Testis (tissue), 3 donors: ENCODE measurements around the gene HBEGF. TPM values are rescaled to one million over a fixed set of nuclear protein-coding genes. Genes with fewer than 3 reads are reported as not detected.

Experiments used
- DNase-seq: peaks from one replicate; pipeline ENCODE4 v3.0.0-alpha.2; 2019
- H3K27ac ChIP-seq, 2 donors: fragments of 200-600 bp; sonication (generic); one replicate each; pipeline ENCODE4 v1.5.1; 2019
- H3K27me3 ChIP-seq: fragments of 200-600 bp; sonication (generic); one replicate; pipeline ENCODE4 v1.5.1; 2019
- H3K36me3 ChIP-seq: fragments of 200-600 bp; sonication (generic); one replicate; pipeline ENCODE4 v1.5.1; 2017; ENCODE audit warnings: low read depth; ENCODE audit errors: missing control alignments
- H3K4me1 ChIP-seq: fragments of 200-600 bp; sonication (generic); one replicate; pipeline ENCODE4 v1.5.1; 2019
- H3K4me3 ChIP-seq, 2 donors: fragments of 200-600 bp; sonication (generic); one replicate each; pipeline ENCODE4 v1.5.1; 2017 to 2019
- H3K9me3 ChIP-seq: fragments of 200-600 bp; sonication (generic); one replicate; pipeline ENCODE4 v1.5.1; 2017
- POLR2A ChIP-seq: fragments of 450-650 bp; IDR thresholded peaks from one replicate; pipeline ENCODE4 v1.6.1; 2017; ENCODE audit warnings: antibody characterized with exemption, mild to moderate bottlenecking, moderate library complexity
- WGBS, 2 donors: methylation state at CpG; one replicate each; pipeline ENCODE4 v1.1.5; 2018; 5-methylcytosine and 5-hydroxymethylcytosine counted together
- intact Hi-C: fragments of 100-400 bp; cut with DNase I; formaldehyde crosslinking; loops from one replicate; pipeline ENCODE4 v1.15.1; 2023; ENCODE audit warnings: low total_unique reads
- polyA plus RNA-seq: library from polyadenylated mRNA; stranded (reverse); fragments of 350-450 nt; fragmentation: Illumina TruSeq; extraction: RNeasy Lipid Tissue Mini Kit (QIAGEN cat#74804); gene quantifications from one replicate; pipeline ENCODE4 v1.2.3, GENCODE V29; 2014; ENCODE audit warnings: low read depth, low replicate concordance; ENCODE audit not compliant: insufficient read depth
- total RNA-seq, 2 donors: library from RNA; depleted of rRNA; stranded (reverse); fragments of >200 nt; gene quantifications; one replicate each; pipeline ENCODE4 v1.2.3, GENCODE V29; 2016
- TF ChIP-seq, protein P1 (sequence below), 3 experiments: fragments of 450-650 bp in 2 of 3; fragments of 200-600 bp in 1 of 3; sonication (generic) in 1 of 3; IDR thresholded peaks; one replicate each; pipeline ENCODE4 v1.5.1; 2016 to 2019; ENCODE audit warnings: antibody characterized with exemption in 3 of 3, mild to moderate bottlenecking in 2 of 3, moderate library complexity in 1 of 3

The HBEGF gene
- total and polyA plus RNA-seq, 3 donors from 2014 or later, result 8.2 to 23.9 (median 23.2) TPM

DNA sequence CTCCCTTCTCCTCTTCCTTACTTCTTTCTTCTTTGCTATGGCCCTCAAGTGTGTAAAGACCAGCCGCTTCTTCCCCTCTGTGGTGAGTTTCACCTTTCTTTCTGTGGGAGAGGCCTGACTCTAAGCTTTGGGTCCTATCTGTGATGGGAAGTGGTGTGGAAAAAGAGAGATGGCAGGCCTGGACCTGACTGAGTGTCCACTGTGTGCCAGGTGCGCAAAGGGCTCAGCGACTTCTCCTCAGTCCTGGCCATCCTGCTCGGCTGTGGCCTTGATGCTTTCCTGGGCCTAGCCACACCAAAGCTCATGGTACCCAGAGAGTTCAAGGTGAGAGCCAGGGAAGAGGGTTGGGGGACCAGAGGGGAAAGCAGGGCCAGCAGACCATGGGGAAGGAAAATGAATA, 19.5 kb upstream of the HBEGF start:
- H3K4me3 ChIP-seq, result no peak overlapping the region
- no peak overlapping the region for H3K27ac ChIP-seq
- WGBS, 2 donors, result 89 to 94% methylated on average over 3 to 4 of the region's 4 CpGs
- TF ChIP-seq, protein P1, sequence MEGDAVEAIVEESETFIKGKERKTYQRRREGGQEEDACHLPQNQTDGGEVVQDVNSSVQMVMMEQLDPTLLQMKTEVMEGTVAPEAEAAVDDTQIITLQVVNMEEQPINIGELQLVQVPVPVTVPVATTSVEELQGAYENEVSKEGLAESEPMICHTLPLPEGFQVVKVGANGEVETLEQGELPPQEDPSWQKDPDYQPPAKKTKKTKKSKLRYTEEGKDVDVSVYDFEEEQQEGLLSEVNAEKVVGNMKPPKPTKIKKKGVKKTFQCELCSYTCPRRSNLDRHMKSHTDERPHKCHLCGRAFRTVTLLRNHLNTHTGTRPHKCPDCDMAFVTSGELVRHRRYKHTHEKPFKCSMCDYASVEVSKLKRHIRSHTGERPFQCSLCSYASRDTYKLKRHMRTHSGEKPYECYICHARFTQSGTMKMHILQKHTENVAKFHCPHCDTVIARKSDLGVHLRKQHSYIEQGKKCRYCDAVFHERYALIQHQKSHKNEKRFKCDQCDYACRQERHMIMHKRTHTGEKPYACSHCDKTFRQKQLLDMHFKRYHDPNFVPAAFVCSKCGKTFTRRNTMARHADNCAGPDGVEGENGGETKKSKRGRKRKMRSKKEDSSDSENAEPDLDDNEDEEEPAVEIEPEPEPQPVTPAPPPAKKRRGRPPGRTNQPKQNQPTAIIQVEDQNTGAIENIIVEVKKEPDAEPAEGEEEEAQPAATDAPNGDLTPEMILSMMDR (IDR thresholded peaks at IDR 0.05), result no peak
- no peak for TF ChIP-seq POLR2A
- no peaks in the 10 kb centered on the region for H3K27me3 ChIP-seq
- H3K9me3 ChIP-seq, result no peaks in the 10 kb centered on the region
- intact Hi-C loops, result no loop called here
- no peak for DNase-seq
- no peaks in the 10 kb centered on the region for H3K4me1 ChIP-seq
- H3K36me3 ChIP-seq, result no peaks in the 10 kb centered on the region

DNA sequence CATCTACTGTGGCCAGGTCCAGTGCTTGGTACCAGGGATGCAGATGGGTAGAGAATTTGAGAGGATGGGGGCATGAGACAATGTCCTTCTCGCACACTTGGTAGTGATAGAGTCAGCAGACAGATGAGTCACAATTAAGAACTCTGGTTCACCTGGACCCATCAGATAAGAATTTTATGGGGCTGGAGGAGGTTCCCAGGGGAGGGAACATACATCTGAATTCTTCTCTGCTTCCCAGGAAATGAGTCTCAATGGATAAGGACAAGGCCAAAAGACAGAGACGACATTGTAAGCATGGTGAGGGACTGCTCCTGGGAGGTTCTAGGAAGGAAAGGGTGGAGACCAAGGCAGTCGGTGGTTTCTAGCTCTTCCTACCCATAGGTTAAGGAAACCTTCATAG, 18.9 kb upstream of the HBEGF start:
- intact Hi-C loops, result no loop called here

DNA sequence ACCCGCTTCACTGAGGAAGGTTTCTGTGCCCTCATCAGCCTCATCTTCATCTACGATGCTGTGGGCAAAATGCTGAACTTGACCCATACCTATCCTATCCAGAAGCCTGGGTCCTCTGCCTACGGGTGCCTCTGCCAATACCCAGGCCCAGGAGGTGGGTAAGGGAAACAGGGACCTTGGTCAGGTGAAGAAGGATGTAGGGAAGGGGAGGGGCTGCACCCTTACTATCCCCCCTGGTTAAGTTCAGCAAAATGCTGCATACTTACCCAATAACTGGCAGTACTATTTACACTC, 18.0 kb upstream of the HBEGF start:
- Histone ChIP-seq H3K27me3 (no peaks in the 10 kb centered on the region), H3K4me1 (no peaks in the 10 kb centered on the region), H3K4me3 (no peak overlapping the region), H3K27ac (no peak overlapping the region), H3K9me3 (no peaks in the 10 kb centered on the region), H3K36me3 (no peaks in the 10 kb centered on the region)
- 83 to 94% methylated on average over 3 of the region's 3 CpGs for WGBS, 2 donors
- TF ChIP-seq POLR2A, result no peak
- TF ChIP-seq, protein P1 (IDR thresholded peaks at IDR 0.05), result no peak
- intact Hi-C loops, result no loop called here
- no peak for DNase-seq

More for the DNA sequence above, 18.9 kb upstream of the HBEGF start:
- H3K4me1 ChIP-seq, result no peaks in the 10 kb centered on the region
- no peak overlapping the region for H3K4me3 ChIP-seq
- WGBS, 2 donors, result 61 to 82% methylated on average over 3 of the region's 3 CpGs
- no peak for DNase-seq
- H3K36me3 ChIP-seq, result no peaks in the 10 kb centered on the region
- no peak overlapping the region for H3K27ac ChIP-seq
- H3K9me3 ChIP-seq, result no peaks in the 10 kb centered on the region
- TF ChIP-seq, protein P1 (IDR thresholded peaks at IDR 0.05), result no peak
- no peak for TF ChIP-seq POLR2A
- H3K27me3 ChIP-seq, result no peaks in the 10 kb centered on the region

DNA sequence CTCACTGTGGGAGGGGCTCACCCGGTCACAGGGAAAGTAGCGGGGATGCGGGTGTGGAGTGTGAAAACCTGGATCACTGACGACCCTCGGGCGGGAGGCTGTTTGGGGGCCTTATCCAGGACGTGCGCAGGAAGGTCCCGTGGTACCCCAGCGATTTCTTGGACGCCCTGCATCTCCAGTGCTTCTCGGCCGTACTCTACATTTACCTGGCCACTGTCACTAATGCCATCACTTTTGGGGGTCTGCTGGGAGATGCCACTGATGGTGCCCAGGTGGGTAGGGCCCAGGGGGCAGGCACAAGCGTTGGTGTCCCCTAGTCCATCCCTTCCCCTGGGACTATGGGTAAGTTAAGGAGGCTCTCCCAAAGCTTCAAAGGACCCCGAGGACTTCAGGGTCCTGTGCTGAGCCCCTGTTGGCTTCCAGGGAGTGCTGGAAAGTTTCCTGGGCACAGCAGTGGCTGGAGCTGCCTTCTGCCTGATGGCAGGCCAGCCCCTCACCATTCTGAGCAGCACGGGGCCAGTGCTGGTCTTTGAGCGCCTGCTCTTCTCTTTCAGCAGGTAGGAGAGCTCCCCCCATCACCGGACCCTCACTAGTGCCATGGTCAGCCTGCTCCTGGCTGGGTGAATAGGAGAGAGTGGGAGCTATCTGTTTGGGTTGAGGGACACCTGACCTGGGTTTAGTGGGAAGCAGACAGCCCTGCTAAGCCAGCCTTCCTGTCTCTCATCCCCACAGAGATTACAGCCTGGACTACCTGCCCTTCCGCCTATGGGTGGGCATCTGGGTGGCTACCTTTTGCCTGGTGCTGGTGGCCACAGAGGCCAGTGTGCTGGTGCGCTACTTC, 17.4 kb upstream of the HBEGF start:
- DNase-seq, result no peak
- no peaks in the 10 kb centered on the region for H3K4me1 ChIP-seq
- intact Hi-C loops, result no loop called here
- no peaks in the 10 kb centered on the region for H3K9me3 ChIP-seq
- TF ChIP-seq POLR2A, result no peak
- TF ChIP-seq, protein P1 (IDR thresholded peaks at IDR 0.05), result no peak
- H3K27ac ChIP-seq, result no peak overlapping the region
- 35 to 60% methylated on average over 6 to 19 of the region's 20 CpGs for WGBS, 2 donors
- H3K36me3 ChIP-seq, result no peaks in the 10 kb centered on the region
- peak overlapping the region in 1 of 2 donors; percentile 15 for H3K4me3 ChIP-seq
- H3K27me3 ChIP-seq, result no peaks in the 10 kb centered on the region
